ENCODE measurements around the gene U2AF2.

U2AF2 gene

DNA sequence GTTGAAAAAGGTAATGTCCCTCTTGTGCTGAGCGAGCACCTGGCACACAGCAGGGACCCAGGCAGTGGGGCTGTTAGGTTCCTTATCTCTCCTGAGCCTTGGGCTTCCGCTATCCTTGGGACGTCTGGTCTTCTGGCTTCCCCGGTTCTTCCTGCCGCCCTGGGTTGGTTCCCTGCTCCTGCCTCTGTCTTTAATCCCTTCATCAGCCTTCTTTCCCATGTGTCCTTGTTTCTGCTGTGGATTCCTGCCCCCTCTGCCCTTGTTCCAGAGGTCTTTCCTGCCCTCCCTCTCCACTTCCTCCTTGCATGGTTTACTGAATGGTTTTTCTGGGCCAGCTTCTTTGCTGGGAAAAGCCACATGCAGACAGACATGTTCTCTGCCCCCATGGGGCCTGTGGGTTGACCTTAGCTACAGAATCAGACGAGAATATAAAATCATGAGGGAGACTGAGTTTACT, 22.8 kb downstream of the U2AF2 start:
- DNase-seq: no peak

DNA sequence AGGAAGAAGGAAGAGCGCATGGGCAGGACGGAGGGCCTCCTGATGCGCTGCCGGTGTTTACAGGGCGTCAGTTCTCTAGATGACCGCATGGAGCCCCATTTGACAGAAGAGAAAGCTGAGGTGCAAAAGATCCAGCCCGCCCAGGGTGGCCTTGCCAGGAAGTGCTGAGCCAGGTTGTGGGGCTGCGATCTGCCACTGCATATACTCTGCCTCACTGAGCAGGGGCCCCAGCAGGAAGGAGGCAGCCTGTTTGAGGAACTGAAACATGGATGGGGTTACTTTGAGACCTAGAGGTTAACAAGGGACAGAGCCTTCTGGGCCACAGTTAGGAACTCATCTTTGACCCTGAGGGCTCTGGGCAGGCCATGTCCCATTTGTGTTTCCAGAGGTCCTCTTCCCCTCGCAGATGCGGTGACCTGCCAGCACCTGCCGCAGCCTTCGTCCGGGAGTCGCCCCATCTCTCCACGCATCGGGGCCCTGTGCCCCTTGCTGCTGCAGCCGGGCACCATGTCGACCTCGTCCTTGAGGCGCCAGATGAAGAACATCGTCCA, 23.4 kb downstream of the U2AF2 start:
- DNase-seq: no peak

DNA sequence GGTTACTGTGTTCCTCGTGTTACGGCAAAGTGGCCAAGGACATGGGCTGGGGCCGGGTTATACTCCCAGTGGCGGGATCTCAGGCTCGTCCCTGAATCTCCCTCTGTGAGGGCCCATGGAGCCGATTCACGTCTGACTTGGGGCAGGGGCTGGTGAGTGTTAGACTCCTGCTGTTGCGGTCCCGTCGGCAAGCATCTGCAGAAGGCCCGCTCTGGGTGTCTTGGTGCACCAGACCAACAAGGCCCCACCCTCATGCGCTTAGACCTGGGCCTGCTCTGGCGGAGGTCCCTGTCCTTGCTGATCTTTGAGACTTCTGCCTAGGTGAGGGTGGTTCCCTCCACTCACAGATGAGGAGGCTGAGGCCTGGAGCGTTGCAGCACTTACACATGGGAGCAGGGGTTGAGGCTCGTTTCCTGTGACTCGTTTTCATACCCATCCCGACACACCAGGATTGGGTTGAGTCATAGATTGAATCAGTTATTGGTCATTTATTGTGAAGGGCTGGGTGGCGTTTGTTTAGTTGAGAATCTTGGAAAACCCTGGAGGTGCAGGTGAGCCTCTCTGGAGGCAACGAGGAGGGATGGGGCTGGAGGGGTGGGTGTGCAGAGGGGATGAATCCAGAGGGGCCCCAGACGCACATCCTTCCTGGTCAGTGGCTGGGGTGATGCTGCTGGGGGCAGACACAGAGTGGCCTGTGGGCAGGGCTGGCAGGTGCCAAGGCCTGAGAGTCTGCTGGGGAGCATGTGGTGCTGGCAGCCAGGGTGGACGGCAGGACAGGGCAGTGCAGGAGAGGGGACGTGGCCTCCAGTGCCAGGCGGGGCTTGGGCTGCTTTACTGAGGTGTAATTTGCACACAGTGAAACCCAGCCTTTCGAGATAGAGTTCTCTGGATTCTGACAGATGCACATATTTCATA, 24.8 kb downstream of the U2AF2 start:
- DNase-seq: no peak

DNA sequence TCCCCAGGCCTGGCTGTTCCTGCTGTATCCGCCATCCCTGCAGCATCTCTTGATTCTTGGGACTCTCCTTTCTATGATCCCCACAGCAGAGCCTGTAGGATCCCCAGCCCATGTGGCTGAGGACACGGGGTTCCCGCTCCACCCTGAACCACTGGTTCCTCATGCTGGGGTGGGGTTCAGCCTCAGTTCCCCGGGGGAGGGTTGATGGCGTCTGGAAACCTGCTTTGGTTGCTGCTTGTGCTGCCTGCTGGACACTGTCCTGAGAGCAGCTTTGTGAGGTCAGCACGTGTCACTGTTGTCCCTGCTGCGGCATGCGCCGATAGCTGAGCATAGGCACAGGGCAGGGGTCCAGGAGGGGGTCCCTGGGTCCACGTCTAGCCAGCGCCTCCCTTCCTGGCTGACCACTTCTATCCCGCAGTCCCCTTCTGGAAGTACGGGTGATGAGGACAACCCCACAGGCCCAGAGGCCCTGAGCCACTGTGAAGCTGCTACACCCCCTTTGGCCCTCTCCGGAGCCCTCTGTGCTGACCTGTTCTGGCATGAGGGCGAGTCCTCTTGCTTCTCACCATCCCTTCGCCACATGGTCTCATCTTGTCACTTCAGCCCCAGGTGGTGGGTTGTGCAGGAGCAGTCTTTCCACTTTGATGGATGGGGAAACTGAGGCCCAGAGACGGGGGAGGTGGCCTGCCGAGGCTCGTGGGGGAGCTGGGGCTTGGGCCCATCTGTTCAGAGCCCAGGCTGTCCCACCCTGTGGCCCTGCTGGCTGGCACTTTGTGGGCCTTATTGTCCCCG, 25.7 kb downstream of the U2AF2 start:
- no peak for DNase-seq

DNA sequence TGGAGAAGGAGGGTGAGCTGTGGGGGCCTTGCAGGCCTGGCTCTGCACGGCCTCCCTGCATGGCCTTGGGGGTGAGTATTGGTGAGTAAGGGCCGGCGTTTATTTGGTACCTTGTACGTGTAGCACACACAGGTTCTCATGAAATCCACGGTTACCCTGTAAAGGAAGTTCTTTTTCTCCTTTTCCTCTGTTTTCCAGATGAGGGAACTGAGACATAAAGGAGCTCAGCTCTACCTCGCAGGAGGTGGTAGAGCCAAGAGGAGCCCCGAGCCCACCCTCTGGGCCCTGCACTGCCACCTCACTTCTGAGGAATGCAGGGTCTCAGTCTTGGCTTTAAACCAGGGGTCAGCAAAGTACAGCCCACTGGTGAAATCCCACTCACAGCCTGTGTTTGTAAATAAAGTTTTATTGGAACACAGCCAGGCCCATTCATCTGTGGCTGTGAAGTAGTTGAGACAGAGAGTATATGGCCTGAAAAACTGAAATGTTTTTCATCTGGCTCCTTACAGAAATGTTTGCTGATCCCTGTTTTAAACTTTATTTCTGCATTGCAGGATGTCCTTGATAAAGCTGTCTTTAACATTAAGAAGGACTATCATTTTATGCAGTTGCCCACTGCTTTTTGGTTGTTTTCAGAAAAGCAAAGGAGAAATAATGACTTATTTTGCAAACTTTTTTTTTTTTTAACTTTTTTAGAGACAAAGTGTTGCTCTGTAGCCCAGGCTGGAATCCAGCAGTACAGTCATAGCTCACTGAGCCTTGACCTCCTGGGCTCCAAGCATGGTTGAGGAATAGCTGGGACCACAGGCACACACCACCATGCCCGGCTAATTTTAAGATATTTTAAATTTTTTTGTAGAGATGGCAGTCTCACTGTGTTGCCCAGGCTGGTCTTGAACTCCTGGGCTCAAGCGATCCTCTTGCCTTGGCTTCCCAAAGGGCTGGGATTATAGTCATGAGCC, 26.6 kb downstream of the U2AF2 start:
- no peak for DNase-seq

DNA sequence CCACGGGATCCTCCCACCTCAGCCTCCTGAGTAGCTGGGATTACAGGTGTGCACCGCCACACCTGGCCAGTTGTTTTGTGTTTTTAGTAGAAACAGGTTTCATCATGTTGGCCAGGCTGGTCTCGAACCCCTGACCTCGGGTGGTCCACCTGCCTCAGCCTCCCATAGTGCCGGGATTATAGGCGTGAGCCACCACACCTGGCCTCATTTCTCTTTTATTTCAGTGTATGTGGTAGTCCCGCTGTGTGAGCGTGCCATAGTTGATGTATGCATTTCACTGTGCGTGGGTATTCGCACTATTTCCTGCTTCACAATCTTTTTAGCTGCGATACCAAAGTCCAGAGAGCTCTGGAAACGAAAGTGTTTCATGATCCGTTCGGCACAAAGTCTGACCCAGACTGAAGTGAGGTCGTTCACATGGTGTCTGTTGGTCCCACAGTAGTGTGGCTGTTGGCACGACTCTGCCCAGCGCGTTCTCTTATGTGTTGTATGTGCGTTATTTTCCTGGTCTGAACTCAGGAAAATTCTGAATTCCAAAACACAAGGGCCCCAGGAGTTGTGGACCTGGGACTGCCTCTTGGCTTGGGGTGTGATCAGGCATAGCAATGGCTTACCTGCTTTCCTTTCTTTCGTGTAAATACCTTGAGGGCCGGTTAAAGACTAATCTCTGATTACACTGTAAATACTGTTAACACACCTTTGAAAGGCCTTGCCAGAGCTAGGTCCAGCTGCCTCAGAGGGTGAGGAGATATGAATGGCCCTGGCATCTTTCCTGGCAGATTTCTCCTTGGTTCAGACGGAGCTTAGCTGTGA, 28.8 kb downstream of the U2AF2 start:
- no peak for DNase-seq

DNA sequence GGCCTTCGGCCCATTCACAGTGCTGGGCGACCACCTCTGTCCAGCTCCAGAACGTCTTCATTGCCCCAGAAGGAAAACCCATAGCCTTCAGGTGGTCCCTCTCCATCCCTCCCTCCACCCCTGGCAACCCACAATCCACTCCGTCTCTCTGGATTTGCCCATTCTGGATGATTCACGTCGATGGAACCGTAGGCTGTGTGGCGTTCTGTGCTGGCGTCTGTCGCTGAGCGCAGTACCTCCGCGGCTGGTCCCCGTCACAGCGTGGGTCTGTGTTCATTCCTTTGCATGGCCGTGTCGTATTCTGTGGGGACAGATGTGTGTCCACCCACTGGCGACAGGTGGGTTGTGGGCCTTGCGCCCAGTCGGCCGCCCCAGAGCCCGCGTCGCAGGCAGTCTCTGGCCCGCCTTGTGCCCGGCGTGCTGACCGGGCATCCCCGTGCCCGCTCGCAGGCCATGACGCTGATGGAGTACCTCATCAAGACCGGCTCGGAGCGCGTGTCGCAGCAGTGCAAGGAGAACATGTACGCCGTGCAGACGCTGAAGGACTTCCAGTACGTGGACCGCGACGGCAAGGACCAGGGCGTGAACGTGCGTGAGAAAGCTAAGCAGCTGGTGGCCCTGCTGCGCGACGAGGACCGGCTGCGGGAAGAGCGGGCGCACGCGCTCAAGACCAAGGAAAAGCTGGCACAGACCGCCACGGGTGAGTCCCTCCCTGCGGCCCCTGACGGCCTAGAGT, 30.3 kb downstream of the U2AF2 start:
- no peak for DNase-seq

DNA sequence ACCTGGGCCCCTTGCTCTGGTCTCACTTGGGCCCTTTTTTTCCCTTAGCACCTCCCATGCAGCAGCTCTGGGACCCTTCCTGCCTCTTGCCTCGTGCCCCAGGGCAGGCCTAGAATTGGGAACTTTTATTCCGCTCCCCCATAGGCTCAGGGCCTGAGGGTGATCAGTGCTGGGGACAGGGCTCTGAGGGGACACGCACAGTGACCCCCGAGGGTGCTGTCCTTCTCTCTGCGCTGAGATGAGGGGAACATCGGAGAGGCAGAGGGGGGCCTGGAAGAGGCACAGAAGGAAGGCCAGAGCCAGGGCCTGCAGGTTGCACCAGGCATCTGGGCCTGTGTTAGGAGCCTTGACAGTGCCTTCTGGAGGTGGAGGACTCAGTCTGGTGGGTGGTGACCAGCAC, 30.9 kb downstream of the U2AF2 start:
- no peak for DNase-seq

DNA sequence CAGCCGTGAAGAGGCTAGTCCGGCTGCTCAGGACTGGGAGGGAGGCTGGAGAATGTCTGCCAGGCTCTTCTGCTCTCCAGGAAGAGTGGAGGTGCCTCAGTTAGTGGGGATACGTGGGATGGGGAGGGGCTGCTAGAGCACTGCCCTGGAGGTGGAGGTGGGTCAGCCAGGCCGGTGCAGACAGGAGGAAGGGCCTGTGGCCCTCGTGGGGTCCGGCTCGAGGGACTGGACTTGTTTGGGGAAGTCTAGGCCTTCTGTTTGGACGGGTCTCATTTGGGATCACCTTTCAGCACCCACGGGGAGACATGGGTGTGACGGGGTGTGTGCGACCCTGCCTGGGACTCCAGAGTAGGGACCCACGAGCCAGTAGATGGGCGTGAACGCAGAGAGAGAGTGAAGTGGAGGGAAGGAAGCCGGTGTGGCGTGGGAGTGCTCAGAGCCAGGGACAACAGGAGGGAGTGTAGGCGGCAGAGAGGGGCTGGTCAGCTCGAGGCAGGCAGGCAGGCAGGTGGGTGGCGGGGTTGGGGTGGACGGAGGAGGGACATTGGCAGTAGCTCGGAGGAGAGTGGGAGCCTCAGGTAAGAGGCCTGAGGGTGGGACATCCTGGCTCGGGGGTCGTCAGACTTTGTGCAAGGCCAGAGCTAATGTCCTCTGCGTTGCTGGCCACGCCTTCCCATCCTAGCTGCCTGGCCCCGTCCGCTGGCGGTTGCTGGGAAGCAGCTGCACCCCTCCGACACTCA, 31.6 kb downstream of the U2AF2 start:
- DNase-seq: no peak

DNA sequence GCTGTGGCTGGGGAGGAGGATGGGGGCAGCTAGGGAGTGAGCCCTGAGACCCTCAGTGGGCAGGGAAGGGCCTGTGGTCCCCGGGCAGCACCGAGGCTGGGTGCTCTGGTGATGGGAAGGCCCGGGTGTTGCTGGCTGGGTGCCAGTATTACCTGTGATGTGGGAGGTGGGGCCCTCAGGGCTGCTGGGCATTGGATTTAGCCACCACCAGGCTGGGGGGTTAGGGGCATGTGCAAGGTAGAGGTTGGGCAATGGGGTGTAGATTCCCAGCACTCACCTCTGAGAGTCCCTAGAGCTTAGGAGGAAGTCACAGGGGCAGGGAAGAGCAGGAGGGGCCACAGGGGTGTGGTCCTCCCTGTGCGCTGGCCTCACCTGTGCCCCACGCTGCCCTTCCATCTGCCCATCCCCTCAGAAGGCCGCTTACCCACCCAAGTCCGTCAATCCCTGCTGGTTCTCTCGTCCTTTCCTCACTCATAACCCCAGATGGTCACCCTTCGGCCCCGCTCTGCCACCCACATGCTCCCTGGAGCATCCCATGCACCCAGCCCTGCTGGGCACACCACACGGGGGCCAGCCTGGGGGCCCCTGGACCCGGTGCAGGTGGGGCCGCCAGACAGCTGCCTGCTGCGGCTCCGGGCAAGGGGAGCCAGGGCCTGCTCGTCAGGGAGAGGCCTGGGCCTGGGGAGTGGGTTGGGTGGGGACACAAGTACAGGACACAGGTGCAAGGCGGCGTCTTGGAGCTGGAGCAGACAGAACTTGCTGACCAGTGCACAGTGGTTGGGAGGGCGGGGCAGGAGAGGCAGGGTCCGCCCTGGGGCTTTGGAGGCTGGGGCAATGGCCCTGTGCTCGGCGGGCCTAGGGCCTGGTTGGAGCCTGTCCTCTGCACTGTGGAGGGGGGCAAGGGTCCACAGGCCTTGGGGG, 32.7 kb downstream of the U2AF2 start:
- no peak for DNase-seq

DNA sequence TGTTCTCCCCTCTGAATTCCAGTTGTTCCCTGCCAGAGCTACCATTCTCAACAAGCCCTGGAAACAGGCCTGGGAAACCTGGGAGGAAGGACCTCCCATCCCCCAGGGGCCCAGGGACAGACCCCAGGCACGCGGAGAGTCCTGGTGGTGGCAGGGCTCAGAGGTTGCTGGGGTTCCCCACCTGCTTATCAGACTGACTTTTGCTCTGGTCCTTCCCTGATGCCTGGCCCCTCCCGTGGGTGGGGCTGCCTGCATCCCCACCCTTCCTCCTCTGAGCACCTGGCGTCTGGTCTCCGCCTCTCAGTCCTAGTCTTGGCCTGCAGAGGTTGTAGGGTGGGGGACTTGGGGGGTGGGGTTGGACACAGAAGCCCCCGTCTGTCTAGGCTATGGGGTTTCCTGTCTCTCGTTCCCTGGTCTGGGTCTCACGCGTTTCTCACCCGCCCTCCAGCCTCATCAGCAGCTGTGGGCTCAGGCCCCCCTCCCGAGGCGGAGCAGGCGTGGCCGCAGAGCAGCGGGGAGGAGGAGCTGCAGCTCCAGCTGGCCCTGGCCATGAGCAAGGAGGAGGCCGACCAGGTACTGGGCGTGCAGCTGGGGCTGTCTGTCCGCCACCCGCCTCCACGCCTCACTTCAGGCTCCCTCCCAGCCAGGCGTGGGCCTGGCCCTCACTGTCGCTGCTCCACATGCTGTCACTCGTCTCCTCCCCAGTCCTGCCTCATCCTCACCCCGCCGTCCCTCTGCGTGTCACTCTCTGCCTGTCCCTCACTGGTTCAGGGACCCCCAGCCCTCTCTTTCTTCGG, 33.8 kb downstream of the U2AF2 start:
- DNase-seq: peak; percentile 48

DNA sequence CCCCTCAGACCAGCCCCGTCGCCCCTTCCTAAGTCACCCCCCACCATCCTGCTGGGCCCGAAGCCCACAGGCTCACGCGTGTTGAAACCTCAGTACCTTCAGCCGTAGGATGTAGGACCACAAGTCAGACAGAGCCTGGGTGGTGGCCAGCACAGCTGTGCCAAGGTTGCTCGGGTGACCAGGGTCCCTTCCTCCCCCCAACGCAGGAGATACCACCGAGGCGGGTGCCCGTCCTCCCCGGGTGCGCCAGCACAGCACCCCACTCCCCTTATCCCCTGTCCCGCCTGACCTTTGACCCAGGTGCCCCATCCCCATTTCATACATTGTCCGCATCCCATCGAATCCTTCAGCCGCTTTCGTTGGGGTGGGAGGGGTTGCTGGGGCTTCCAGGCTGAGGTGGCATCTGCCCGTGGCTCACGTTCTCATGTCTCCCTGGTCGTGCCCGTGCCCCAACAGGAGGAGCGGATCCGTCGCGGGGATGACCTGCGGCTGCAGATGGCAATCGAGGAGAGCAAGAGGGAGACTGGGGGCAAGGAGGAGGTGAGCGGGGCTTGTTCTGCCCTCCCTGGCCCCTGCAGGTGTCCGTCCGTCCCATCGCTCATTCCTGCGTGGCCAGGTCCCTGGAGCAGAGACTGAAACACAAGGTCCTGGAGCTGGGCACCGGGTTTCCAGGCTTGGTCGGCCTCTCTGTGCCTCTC, 34.7 kb downstream of the U2AF2 start:
- no peak for DNase-seq

DNA sequence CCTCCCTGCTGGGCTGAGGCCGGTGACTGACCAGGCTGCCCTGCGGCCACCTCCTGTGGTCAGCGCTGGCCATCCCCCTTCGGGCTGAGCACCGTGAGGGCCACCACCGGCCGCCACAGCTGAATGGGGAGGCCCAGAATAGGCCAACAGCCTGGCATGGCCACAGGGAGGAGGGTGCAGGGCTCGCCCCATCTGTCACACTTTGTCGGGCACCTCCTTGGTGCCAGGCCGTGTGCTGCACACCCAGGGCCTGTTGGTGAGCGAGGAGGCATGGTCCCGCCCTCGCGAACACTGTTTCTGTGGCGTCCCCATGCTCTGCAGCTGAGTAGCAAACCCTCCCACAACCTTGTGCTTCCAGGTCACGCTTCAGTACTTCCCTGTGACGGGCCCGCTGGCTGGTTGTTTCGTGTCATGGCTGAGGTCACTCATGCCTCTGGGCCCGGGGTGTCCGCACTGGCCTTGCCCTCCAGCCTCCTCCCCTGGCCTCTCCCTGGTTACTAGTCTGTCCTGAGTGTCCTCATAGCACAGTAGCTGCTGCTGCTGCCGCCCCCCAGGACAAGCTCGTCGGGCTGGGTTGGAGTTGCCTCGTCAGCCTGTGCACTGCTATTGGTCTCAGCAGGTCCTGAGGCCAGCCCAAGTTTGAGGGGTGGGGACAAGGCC, 35.4 kb downstream of the U2AF2 start:
- no peak for DNase-seq

DNA sequence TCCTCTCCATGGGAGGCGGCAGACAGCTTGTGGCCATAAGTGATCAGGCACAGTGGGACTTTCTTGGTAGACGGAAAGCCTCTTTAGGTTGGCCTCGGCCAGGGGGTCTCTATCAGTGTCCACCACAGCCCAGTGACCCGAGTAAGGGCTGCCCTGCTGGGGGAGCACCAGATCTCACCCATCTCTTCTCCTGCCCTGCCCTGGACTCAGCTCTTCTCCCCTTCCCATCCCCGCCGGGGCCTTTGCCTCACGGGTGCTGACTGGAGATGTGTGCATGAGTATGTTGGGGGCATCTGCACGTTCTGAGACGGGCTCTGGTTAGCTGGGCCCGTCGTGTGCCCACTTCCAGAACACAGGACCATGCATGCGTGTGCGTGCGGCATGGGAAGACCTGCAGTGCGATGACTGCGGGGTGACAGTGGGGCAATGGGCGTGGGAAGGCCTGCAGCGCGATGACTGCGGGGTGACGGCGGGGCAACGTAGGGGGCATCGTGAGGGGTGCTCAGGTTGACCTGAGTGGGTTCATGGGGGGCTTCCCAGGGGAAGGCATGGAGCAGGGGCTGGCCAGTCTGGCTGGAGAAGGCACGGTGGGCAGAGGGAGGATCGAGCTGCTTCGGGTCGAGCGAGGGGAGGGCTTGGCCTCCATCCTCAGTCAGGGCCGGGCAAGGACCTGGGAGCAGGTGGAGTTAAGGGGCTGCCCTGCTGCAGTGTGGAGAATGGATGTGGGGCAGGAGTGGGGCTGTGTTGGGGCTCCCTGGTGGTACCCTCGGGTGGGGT, 36.1 kb downstream of the U2AF2 start:
- DNase-seq: no peak

DNA sequence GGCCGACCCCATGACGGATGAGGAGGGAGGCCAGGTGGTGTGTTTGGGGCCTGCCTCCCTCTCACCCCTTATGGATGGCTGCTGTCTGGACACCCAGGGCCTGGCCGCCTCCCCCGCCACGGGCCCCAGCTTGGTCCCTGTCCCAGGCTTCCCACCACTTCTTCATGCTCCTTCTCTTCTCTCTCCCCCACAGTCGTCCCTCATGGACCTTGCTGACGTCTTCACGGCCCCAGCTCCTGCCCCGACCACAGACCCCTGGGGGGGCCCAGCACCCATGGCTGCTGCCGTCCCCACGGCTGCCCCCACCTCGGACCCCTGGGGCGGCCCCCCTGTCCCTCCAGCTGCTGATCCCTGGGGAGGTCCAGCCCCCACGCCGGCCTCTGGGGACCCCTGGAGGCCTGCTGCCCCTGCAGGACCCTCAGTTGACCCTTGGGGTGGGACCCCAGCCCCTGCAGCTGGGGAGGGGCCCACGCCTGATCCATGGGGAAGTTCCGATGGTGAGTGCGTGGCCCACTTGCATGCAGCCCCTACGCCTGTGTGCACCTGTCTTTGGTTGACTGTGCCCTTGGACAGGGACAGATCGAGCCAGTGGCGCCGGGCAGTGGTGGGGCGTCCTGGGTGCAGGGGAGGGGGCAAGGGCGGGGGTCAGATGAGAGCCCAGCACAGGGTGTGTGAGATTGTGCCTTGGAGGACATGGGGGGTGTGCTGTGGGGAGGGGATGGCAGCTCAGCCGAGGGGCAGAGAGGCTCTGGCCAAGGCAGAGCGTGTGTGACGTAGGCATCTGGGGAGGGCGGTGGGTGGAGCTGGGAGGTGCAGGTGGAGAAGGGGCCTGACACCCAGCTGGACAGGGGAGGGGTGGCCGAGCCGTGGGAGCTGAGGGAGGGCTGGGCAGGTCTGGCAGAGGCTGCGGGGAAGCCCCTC, 37.0 kb downstream of the U2AF2 start:
- no peak for DNase-seq

Data from DMS153 (cell line).